Globus pallidus (tissue), 1 donor: ENCODE data around the gene ATRAID.

Experiments
- DNase-seq: peaks from one replicate; pipeline ENCODE4 v3.0.0-alpha.2; 2015; ENCODE audit warnings: low spot score

Gene ATRAID

GRCh38 chr2:27219091-27219490, 7.2 kb downstream of the ATRAID start:
- DNase-seq = no peak

GRCh38 chr2:27220091-27220490, 8.2 kb downstream of the ATRAID start:
- no peak for DNase-seq

GRCh38 chr2:27221166-27221565, 9.3 kb downstream of the ATRAID start:
- no peak for DNase-seq

- DNase-seq = no peak
These were observed 10.6 kb downstream of the ATRAID start for GRCh38 chr2:27222407-27222806.

- no peak for DNase-seq
These were observed 11.6 kb downstream of the ATRAID start for GRCh38 chr2:27223416-27223815.

- DNase-seq = no peak
These were observed 13.7 kb downstream of the ATRAID start for GRCh38 chr2:27225526-27225925.

GRCh38 chr2:27227501-27227900, 15.7 kb downstream of the ATRAID start:
- DNase-seq = no peak

GRCh38 chr2:27231921-27232320, 20.1 kb downstream of the ATRAID start:
- DNase-seq = no peak

GRCh38 chr2:27233341-27233740, 21.5 kb downstream of the ATRAID start:
- no peak for DNase-seq

GRCh38 chr2:27236136-27236535, 24.3 kb downstream of the ATRAID start:
- no peak for DNase-seq

GRCh38 chr2:27236626-27237025, 24.8 kb downstream of the ATRAID start:
- no peak for DNase-seq

- no peak for DNase-seq
These were observed 25.6 kb downstream of the ATRAID start for GRCh38 chr2:27237341-27237945.

GRCh38 chr2:27238976-27239375, 27.1 kb downstream of the ATRAID start:
- no peak for DNase-seq

GRCh38 chr2:27240406-27240805, 28.6 kb downstream of the ATRAID start:
- no peak for DNase-seq

- no peak for DNase-seq
These were observed 30.1 kb downstream of the ATRAID start for GRCh38 chr2:27241761-27242613.

- DNase-seq = no peak
These were observed 30.7 kb downstream of the ATRAID start for GRCh38 chr2:27242614-27242951.

- no peak for DNase-seq
These were observed 31.7 kb downstream of the ATRAID start for GRCh38 chr2:27243391-27244130.

- no peak for DNase-seq
These were observed 33.3 kb downstream of the ATRAID start for GRCh38 chr2:27245116-27245515.

- DNase-seq = no peak
These were observed 33.8 kb downstream of the ATRAID start for GRCh38 chr2:27245626-27246025.

GRCh38 chr2:27247893-27248292, 36.1 kb downstream of the ATRAID start:
- no peak for DNase-seq

- DNase-seq = no peak
These were observed 37.5 kb downstream of the ATRAID start for GRCh38 chr2:27249159-27249890.

GRCh38 chr2:27249891-27250651, 38.2 kb downstream of the ATRAID start:
- DNase-seq = peak; percentile 7
